PFSK-1 (cell line): ENCODE measurements around the gene PAPPA.

Source experiments
- FOXP2 ChIP-seq: optimal IDR thresholded peaks from 2 replicates; pipeline ENCODE3; 2011; ENCODE audit warnings: borderline replicate concordance, control low read depth, inconsistent platforms; ENCODE audit not compliant: insufficient read depth; ENCODE audit errors: extremely low read length, extremely low read depth
- POLR2AphosphoS5 ChIP-seq: IDR thresholded peaks from 2 replicates; pipeline ENCODE4 v1.6.1; 2012; ENCODE audit warnings: low read depth, mild to moderate bottlenecking, control low read depth, low read length, moderate library complexity
- SIN3A ChIP-seq: IDR thresholded peaks from 2 replicates; pipeline ENCODE4 v1.6.1; 2012; ENCODE audit warnings: mild to moderate bottlenecking, low read length, moderate library complexity, borderline replicate concordance; ENCODE audit not compliant: insufficient read depth
- TAF1 ChIP-seq: IDR thresholded peaks from 2 replicates; pipeline ENCODE4 v1.6.1; 2012; ENCODE audit warnings: low read length, control low read depth, borderline replicate concordance; ENCODE audit not compliant: insufficient read depth

DNA sequence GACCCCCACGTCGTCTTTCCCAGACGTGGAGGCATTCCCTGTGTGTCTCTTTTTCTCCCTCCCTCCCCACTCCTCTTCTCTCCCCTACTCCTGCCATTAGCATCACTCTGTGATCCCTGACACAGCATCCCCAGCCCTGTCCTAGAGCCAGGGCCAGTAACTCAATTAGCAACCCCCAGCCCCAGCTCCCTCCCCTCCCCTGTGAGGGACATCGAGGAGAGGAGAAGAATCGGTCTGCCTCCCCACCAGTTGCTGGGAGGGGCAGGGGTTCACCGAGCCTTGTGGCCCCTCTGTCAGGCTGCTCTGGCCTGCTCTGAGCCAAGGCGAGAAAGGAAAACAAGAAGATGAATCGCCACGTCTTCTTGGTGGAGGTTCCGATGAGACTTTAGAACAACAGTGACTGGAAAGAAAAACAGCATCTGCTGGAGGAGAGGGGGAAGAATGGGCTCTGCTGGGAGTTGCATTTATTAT is 123.1 kb downstream of the PAPPA start:
- TF ChIP-seq POLR2AphosphoS5 (no peak), FOXP2 (no peak), TAF1 (no peak), SIN3A (no peak)
